Erythroblast (primary cell): ENCODE measurements around the gene ENDOD1.
A peak's percentile ranks its signal among the peaks of the same experiment; 100 is the strongest.

Experiments used
- DNase-seq, 2 experiments: peaks; one replicate each; lab custom pipeline; 2025; lab: John Stamatoyannopoulos, UW
- GATA1 ChIP-seq: IDR thresholded peaks from 2 replicates; pipeline ENCODE4 v1.6.1; 2011; ENCODE audit warnings: low read depth, mild to moderate bottlenecking, control low read depth, low read length, moderate library complexity
- POLR2A ChIP-seq: IDR thresholded peaks from 2 replicates; pipeline ENCODE4 v1.6.1; 2011; ENCODE audit warnings: mild to moderate bottlenecking, low read length

The ENDOD1 gene

DNA sequence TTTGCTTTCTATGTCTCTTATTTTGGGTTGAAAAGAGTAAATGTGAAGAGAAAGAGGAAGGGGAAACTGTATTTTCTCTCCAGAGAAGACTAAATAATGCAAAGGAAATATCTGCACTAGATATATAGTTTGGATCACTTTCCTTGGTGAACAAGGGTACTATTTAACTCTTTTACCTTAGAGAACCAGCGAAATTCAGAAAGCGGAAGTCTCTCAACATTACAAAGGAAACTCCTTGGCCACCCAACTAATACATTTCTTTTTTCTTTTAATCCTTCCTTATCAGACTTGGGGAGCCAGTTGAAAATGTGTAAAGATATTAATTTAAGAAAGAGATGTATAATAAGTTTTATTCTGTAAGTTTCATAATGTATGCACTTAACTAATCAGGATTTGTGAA, 77.1 kb downstream of the ENDOD1 start:
- no peak for DNase-seq
- no peak for TF ChIP-seq GATA1
- TF ChIP-seq POLR2A = no peak

DNA sequence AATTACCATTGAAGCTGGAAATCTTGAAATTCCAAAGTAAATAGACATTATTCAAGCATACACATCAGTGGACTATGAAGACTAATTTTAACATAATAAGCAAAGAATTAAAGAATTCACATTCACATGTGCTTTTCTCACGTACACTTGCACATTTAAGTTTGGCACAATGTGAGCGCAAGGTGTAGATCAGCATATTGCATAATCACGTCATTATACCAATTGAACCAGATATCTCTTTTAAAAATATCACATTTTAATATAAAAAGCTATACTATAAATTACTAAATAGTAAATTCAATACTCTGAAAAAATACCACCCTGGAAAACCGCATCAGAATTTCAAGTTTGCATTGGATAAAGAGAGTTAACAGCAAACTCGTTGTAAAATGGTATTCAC, 80.6 kb downstream of the ENDOD1 start:
- TF ChIP-seq GATA1 (no peak), POLR2A (no peak)
- DNase-seq = no peak

DNA sequence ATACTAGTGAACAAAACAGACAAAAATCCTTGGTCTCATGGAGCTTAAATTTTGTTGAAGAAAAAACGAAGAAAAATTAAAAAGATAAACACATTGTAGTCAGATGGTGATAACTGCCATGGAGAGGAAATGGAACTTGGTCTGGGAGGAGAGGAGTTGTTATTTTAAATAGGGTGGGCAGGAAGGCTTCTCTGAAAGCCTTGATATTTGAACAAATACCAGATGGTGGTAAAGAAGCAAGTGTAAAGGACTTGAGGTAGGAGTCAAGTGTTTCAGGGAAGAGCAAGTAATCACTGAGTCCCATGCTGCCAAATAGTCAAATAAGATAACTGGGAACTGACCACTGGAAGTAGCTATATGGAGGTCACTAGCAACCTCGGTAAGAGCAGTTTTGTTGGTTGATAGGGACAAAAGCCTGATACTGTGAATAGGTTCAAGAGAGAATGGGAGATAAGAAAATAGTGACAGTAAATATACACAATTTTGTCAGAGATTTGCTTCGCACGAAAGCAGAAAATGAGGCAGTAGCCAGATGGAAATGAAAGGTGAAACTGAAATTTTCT, 86.3 kb downstream of the ENDOD1 start:
- TF ChIP-seq GATA1 (no peak), POLR2A (no peak)
- peak; percentile 14 to 42 for DNase-seq
